Prostate gland (tissue), 2 donors: Measurements from ENCODE around the gene FBXW8. TPM values are rescaled to one million over a fixed set of nuclear protein-coding genes. Genes with fewer than 3 reads are reported as not detected.

Source experiments
- DNase-seq: peaks from one replicate; pipeline ENCODE4 v3.0.0-alpha.2; 2019; ENCODE audit warnings: low spot score
- H3K27ac ChIP-seq, 2 donors: fragments of 200-600 bp; sonication (generic); 2 replicates each; pipeline ENCODE4 v1.5.1; 2017 to 2019
- H3K27me3 ChIP-seq: fragments of 200-600 bp; sonication (generic); replicated peaks from 2 replicates; pipeline ENCODE4 v1.5.1; 2019; ENCODE audit not compliant: insufficient read depth
- H3K36me3 ChIP-seq, 2 donors: fragments of 200-600 bp; sonication (generic); 1 replicate in 1 of 2; 2 replicates in 1 of 2; pipeline versions ENCODE4 v1.5.1 to v1.8.1; 2017 to 2019
- H3K4me1 ChIP-seq: fragments of 200-600 bp; sonication (generic); replicated peaks from 2 replicates; pipeline ENCODE4 v1.5.1; 2019
- H3K4me3 ChIP-seq, 2 donors: fragments of 200-600 bp; sonication (generic); 2 replicates each; pipeline ENCODE4 v1.5.1; 2017 to 2019
- H3K9me3 ChIP-seq: fragments of 200-600 bp; sonication (generic); 2 replicates; pipeline ENCODE4 v1.5.1; 2017
- CTCF ChIP-seq, 4 experiments: fragments of 200-600 bp in 2 of 4; fragments of 450-650 bp in 2 of 4; sonication (generic) in 2 of 4; IDR thresholded peaks; 1 replicate in 3 of 4; 2 replicates in 1 of 4; pipeline ENCODE4 v1.5.1; 2016 to 2019; ENCODE audit warnings: antibody characterized with exemption in 4 of 4, mild to moderate bottlenecking in 2 of 4, moderate library complexity in 2 of 4
- POLR2A ChIP-seq: fragments of 450-650 bp; IDR thresholded peaks from one replicate; pipeline ENCODE4 v1.6.1; 2016; ENCODE audit warnings: antibody characterized with exemption, mild to moderate bottlenecking
- POLR2AphosphoS5 ChIP-seq: sonication (generic); formaldehyde crosslinking; IDR thresholded peaks from one replicate; pipeline ENCODE4 v1.6.1; 2017; ENCODE audit warnings: antibody characterized with exemption
- WGBS: methylation state at CpG from one replicate; pipeline ENCODE4 v1.1.5; 2018; 5-methylcytosine and 5-hydroxymethylcytosine counted together
- intact Hi-C: fragments of 100-400 bp; cut with DNase I; formaldehyde crosslinking; loops from one replicate; pipeline ENCODE4 v1.14.2; 2022
- total RNA-seq, 2 donors: library from RNA; depleted of rRNA; stranded (reverse); fragments of >200 nt; gene quantifications; one replicate each; pipeline ENCODE4 v1.1.0, GENCODE V29; 2016

Gene FBXW8
- total RNA-seq, 2 donors from 2014 or later = 20.8 to 26.7 TPM

- H3K9me3 ChIP-seq = no peaks in the 10 kb centered on the region
- no peak for TF ChIP-seq POLR2AphosphoS5
- no peak for DNase-seq
- H3K27me3 ChIP-seq = no peaks in the 10 kb centered on the region
- H3K27ac ChIP-seq = no peak overlapping the region
- no peak overlapping the region for H3K4me3 ChIP-seq
- intact Hi-C loops = no loop called here
- 83% methylated on average over 24 of the region's 24 CpGs for WGBS
- no peaks in the 10 kb centered on the region for H3K36me3 ChIP-seq
- H3K4me1 ChIP-seq = no peaks in the 10 kb centered on the region
Measured at GRCh38 chr12:117076410-117077372, 165.9 kb downstream of the FBXW8 start.

GRCh38 chr12:117079487-117079886, 168.7 kb downstream of the FBXW8 start:
- intact Hi-C loops = no loop called here
- H3K27me3 ChIP-seq = no peaks in the 10 kb centered on the region
- no peak overlapping the region for H3K27ac ChIP-seq
- 90% methylated on average over 4 of the region's 4 CpGs for WGBS
- H3K9me3 ChIP-seq = no peaks in the 10 kb centered on the region
- no peaks in the 10 kb centered on the region for H3K4me1 ChIP-seq
- TF ChIP-seq POLR2AphosphoS5 (no peak), POLR2A (no peak), CTCF (IDR thresholded peaks at IDR 0.05) (no peak)
- no peaks in the 10 kb centered on the region for H3K36me3 ChIP-seq
- H3K4me3 ChIP-seq = no peak overlapping the region
- DNase-seq = no peak

GRCh38 chr12:117080661-117081144, 170.0 kb downstream of the FBXW8 start:
- no peak overlapping the region for H3K4me3 ChIP-seq
- H3K27ac ChIP-seq = no peak overlapping the region
- no peaks in the 10 kb centered on the region for H3K9me3 ChIP-seq
- no peak for TF ChIP-seq POLR2AphosphoS5
- no peak for TF ChIP-seq POLR2A
- no peak for TF ChIP-seq CTCF (IDR thresholded peaks at IDR 0.05)
- no peaks in the 10 kb centered on the region for H3K36me3 ChIP-seq
- intact Hi-C loops = no loop called here
- no peaks in the 10 kb centered on the region for H3K4me1 ChIP-seq
- no peak for DNase-seq
- no peaks in the 10 kb centered on the region for H3K27me3 ChIP-seq
- WGBS = 60% methylated on average over 6 of the region's 6 CpGs

Other genes starting within 250 kb of the FBXW8 start
- 10 to 100 TPM; 12.9 to 21.0 TPM for gene SPRING1, start 172.9 kb upstream of the FBXW8 start, total RNA-seq
- gene RNFT2, start 172.6 kb upstream of the FBXW8 start, total RNA-seq = 1 to 10 TPM in 1 of 2 donors, under 1 TPM in 1; 0.32 to 4.7 TPM
- 1 to 10 TPM in 1 of 2 donors, not detected in 1; 4.9 TPM for gene HRK, start 29.5 kb upstream of the FBXW8 start, total RNA-seq
- gene TESC, start 188.5 kb downstream of the FBXW8 start, total RNA-seq = 10 to 100 TPM; 11.8 to 32.4 TPM